ENCODE measurements around the gene TMEM82. TPM values are rescaled to one million over a fixed set of nuclear protein-coding genes. Genes with fewer than 3 reads are reported as not detected.

The TMEM82 gene
- total RNA-seq, 4 donors from 2014 or later: 0.33 TPM; not detected in 3

DNA sequence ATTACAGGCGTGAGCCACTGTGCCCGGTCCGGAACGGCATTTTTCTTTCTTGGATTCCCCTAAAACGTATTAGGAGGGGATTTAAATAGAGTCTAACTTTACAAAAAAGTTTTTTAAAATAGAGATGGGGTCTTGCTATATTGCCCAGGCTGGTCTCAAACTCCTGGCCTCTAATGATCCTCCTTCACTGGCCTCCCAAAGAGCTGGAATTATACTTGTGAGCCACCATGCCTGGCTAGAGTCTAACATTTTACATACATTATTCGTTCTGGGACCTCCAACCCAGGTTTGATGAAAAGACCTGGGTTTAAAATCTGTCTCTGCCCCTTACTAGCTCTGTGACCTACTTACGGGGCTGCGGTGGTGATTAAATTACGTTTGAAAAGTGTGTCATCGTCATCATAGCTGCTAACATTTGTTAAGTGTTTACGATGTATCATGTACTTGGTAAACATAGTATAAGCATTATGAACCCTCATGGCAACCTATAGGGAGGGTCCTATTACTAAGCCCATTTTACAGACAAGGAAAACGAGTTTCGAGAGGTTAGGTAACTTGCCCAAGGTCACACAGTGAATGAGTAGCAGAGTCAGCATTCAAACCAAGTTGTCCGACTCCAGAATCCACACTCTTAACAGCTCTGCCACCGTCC is 33.7 kb upstream of the TMEM82 start:
- Histone ChIP-seq H3K27ac (peak overlapping the region; percentile 93 to 96 (median 96)), H3K36me3 (no peaks in the 10 kb centered on the region), H3K4me3 (no peak overlapping the region), H3K9me3 (no peaks in the 10 kb centered on the region), H3K27me3 (no peaks in the 10 kb centered on the region), H3K4me1 (peaks cover 81 to 86% of the 10 kb centered on the region in 2 donors)
- DNase-seq (no peak), ATAC-seq (peak in 1 of 2 donors; percentile 37)
- in situ Hi-C loops (cut with MboI; ENCODE audit: low sequenced_read_pairs in 4 of 4): no loop called here
- intact Hi-C loops (cut with DNase I; ENCODE audit: low total_unique reads): no loop called here
- no peak for TF ChIP-seq POLR2A (IDR thresholded peaks at IDR 0.05)
- TF ChIP-seq, protein P1, sequence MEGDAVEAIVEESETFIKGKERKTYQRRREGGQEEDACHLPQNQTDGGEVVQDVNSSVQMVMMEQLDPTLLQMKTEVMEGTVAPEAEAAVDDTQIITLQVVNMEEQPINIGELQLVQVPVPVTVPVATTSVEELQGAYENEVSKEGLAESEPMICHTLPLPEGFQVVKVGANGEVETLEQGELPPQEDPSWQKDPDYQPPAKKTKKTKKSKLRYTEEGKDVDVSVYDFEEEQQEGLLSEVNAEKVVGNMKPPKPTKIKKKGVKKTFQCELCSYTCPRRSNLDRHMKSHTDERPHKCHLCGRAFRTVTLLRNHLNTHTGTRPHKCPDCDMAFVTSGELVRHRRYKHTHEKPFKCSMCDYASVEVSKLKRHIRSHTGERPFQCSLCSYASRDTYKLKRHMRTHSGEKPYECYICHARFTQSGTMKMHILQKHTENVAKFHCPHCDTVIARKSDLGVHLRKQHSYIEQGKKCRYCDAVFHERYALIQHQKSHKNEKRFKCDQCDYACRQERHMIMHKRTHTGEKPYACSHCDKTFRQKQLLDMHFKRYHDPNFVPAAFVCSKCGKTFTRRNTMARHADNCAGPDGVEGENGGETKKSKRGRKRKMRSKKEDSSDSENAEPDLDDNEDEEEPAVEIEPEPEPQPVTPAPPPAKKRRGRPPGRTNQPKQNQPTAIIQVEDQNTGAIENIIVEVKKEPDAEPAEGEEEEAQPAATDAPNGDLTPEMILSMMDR (IDR thresholded peaks at IDR 0.05 in 4 of 5, conservative IDR thresholded peaks at IDR 0.05 in 1 of 5): no peak

DNA sequence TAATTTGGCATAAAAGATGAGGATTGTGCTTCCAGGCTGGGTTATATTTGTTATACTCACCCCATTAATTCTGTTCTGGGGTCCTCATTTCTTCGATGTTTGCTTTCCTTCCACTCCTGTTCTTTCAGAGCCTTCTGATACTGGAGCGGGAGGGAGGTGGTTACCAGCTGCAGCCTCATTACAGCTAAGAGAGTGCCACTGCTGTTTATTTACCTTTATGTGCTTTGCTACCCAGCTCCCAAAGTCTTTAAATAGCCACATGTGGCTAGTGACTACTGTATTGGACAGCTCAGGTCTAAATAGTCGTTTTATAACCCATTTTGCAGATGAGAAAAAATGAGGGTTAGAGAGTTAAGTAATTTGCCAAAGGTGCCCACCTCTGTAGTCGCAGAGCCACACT is 33.1 kb upstream of the TMEM82 start:
- no peaks in the 10 kb centered on the region for H3K27me3 ChIP-seq
- H3K4me3 ChIP-seq: no peak overlapping the region
- in situ Hi-C loops (cut with MboI; ENCODE audit: low sequenced_read_pairs in 4 of 4) (no loop called here), intact Hi-C loops (cut with DNase I; ENCODE audit: low total_unique reads) (no loop called here)
- peak overlapping the region; percentile 93 to 96 (median 96) for H3K27ac ChIP-seq
- peaks cover 81 to 86% of the 10 kb centered on the region in 2 donors for H3K4me1 ChIP-seq
- H3K9me3 ChIP-seq: no peaks in the 10 kb centered on the region
- DNase-seq (no peak), ATAC-seq (peak in 1 of 2 donors; percentile 43)
- TF ChIP-seq, protein P1 (IDR thresholded peaks at IDR 0.05 in 4 of 5, conservative IDR thresholded peaks at IDR 0.05 in 1 of 5): no peak
- peak in 1 of 2 donors; percentile 60 for TF ChIP-seq POLR2A (IDR thresholded peaks at IDR 0.05)
- no peaks in the 10 kb centered on the region for H3K36me3 ChIP-seq

DNA sequence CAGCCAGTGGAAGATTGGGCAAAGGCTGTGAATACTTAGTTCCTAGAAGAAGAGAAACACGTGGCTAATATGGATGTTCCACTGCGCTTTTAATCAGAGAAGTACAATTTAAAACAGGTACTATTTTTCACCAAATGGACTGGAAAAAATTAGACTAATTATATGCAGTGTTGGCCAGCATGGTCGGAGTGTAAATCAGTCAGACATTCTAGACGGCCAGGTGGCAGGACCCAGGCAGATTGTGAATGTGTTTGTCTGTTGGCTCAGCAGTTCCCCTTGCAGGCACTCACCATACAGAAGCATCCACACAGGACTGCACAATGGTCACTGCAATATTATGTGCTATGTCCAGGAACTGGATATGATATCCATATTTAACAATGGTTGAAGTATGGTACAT is 30.1 kb upstream of the TMEM82 start:
- intact Hi-C loops (cut with DNase I; ENCODE audit: low total_unique reads): loop anchor here (10.0 kb wide), 1 partner anchor 303 kb away; the partner anchor contains the start of gene HSPB7
- DNase-seq: no peak
- peak overlapping the region; percentile 93 to 96 (median 96) for H3K27ac ChIP-seq
- TF ChIP-seq POLR2A (IDR thresholded peaks at IDR 0.05): no peak
- TF ChIP-seq, protein P1 (IDR thresholded peaks at IDR 0.05 in 4 of 5, conservative IDR thresholded peaks at IDR 0.05 in 1 of 5): no peak
- peaks cover 0 to 11% of the 10 kb centered on the region in 2 donors for H3K36me3 ChIP-seq
- H3K27me3 ChIP-seq: no peaks in the 10 kb centered on the region
- in situ Hi-C loops (cut with MboI; ENCODE audit: low sequenced_read_pairs in 4 of 4): no loop called here
- H3K9me3 ChIP-seq: no peaks in the 10 kb centered on the region
- H3K4me1 ChIP-seq: peaks cover 89 to 95% of the 10 kb centered on the region in 2 donors
- no peak overlapping the region for H3K4me3 ChIP-seq
- no peak for ATAC-seq

DNA sequence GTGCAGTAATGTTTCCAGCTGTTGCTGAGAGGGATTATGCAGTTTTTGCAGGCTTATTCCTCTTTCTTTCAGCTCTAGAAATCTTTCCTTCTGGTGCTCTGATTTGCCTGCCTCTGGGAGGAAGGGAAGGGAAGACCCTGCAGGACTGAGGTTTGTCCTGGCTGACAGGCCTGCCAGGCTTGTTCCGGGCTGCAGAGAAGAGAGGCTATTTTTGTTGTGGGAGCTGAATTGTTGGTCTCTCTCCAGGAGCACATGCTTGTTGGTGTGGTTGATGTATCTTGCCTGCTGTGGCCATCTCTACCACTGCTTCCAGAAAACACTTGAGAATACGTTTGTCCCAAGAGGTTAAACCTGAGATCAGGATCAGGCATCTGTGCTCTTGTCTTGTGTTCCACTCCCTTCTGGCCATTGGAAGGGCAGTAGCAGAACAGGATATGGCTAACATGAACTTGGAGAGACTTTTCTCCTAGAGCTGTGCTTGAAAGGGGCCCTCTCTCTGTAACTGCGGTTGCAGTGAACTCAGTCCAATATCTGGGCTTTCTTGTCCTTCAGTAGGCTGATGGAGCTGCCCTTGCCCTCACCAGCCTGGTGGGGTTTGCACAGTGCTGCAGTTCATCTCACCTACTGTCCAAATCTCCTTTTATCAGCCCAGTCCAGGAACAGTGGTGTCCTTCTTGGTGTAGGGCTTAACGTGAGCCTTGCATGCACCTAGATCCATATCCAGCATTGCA is 27.7 kb upstream of the TMEM82 start:
- Histone ChIP-seq H3K27me3 (no peaks in the 10 kb centered on the region), H3K4me3 (peak overlapping the region in 1 of 4 donors; percentile 2), H3K9me3 (no peaks in the 10 kb centered on the region), H3K27ac (peak overlapping the region; percentile 93 to 96 (median 96)), H3K36me3 (peaks cover 0 to 15% of the 10 kb centered on the region in 2 donors), H3K4me1 (peaks cover 83 to 95% of the 10 kb centered on the region in 2 donors)
- ATAC-seq (peak; percentile 76 to 80), DNase-seq (peak; percentile 86 to 87)
- in situ Hi-C loops (cut with MboI; ENCODE audit: low sequenced_read_pairs in 4 of 4): no loop called here
- intact Hi-C loops (cut with DNase I; ENCODE audit: low total_unique reads): loop anchor here (10.0 kb wide), 1 partner anchor 300 kb away; the partner anchor contains the start of gene HSPB7
- peak; percentile 43 to 74 for TF ChIP-seq POLR2A (IDR thresholded peaks at IDR 0.05)
- TF ChIP-seq, protein P1 (IDR thresholded peaks at IDR 0.05 in 4 of 5, conservative IDR thresholded peaks at IDR 0.05 in 1 of 5): no peak
